ENCODE results near the gene KLHDC4. TPM values are rescaled to one million over a fixed set of nuclear protein-coding genes. Genes with fewer than 3 reads are reported as not detected.

KLHDC4 gene
- polyA plus RNA-seq, 2 of the 4 experiments (the other 2 are of a cell fraction): 25.9 to 37.2 TPM

DNA sequence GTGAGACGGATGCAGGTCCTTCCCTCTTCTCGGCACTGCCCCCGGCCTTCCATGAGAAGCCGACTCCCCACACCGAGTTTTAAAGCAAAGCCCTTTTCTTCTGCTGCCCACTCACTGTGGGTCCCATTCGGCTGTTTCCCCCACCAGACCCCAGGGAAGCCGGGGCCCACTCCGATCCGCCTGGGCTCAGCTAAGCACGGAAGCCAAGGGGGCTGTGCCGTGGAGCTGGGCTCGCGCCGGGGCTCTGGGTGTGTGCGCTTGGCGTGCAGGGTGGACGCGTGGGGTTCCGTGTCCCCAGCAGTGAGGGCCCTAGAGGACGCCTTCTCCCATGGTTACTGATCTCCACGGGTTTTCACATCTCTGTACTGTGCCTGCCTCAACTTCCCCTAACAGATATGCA, 68.5 kb downstream of the KLHDC4 start:
- no peaks in the 10 kb centered on the region for H3K4me1 ChIP-seq
- ChIA-PET POLR2A (no interaction called here), CTCF (no interaction called here)
- H3K4me3 ChIP-seq: no peak overlapping the region
- ATAC-seq (no peak), FAIRE-seq (no peak), DNase-seq (ENCODE audit: low read depth in 1 of 2, low spot score in 1 of 2) (no peak)
- H3K4me2 ChIP-seq: no peak overlapping the region
- no peak overlapping the region for H3K27ac ChIP-seq
- H3K9me3 ChIP-seq: no peaks in the 10 kb centered on the region
- TF ChIP-seq CHD2 (IDR thresholded peaks at IDR 0.05; ENCODE audit: low read length, partially characterized antibody) (no peak), CHD4 (IDR thresholded peaks at IDR 0.05; ENCODE audit: borderline replicate concordance) (no peak)
- 94% methylated on average over 17 of the region's 21 CpGs for WGBS (ENCODE audit: missing lambda C conversion rate)

- no peaks in the 10 kb centered on the region for H3K4me1 ChIP-seq
- H3K4me2 ChIP-seq: no peak overlapping the region
- FAIRE-seq (no peak), ATAC-seq (no peak), DNase-seq (ENCODE audit: low read depth in 1 of 2, low spot score in 1 of 2) (no peak)
- CTCF ChIA-PET: interaction anchor here (2.1 kb wide), 1 partner anchor 60 kb away, joined by 6 read pairs; no protein-coding TSS in a partner anchor
- 92% methylated on average over 18 of the region's 18 CpGs for WGBS (ENCODE audit: missing lambda C conversion rate)
- H3K4me3 ChIP-seq: no peak overlapping the region
- no peak overlapping the region for H3K27ac ChIP-seq
- H3K9me3 ChIP-seq: no peaks in the 10 kb centered on the region
- TF ChIP-seq CBX8 (IDR thresholded peaks at IDR 0.05) (no peak), EHF (CRISPR knock-in tag; IDR thresholded peaks at IDR 0.05) (no peak), SREBF2 (IDR thresholded peaks at IDR 0.05) (no peak), CTCF (IDR thresholded peaks at IDR 0.05) (no peak), ZC3H11A (IDR thresholded peaks at IDR 0.05) (no peak), HOXA7 (CRISPR knock-in tag; IDR thresholded peaks at IDR 0.05) (no peak), ZNF302 (CRISPR knock-in tag; IDR thresholded peaks at IDR 0.05) (no peak)
- TF ChIP-seq, protein P1, sequence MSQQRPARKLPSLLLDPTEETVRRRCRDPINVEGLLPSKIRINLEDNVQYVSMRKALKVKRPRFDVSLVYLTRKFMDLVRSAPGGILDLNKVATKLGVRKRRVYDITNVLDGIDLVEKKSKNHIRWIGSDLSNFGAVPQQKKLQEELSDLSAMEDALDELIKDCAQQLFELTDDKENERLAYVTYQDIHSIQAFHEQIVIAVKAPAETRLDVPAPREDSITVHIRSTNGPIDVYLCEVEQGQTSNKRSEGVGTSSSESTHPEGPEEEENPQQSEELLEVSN (IDR thresholded peaks at IDR 0.05; ENCODE audit: borderline replicate concordance, low read depth): no peak
- POLR2A ChIA-PET: no interaction called here
Observed at GRCh38 chr16:87696726-87697125, 69.1 kb downstream of the KLHDC4 start.

- CTCF ChIA-PET: interaction anchor here (1.1 to 2.1 kb wide), 3 partner anchors 18 to 59 kb away, joined by 3 to 6 read pairs (median 4); no protein-coding TSS in a partner anchor
- WGBS (ENCODE audit: missing lambda C conversion rate): 91% methylated on average over 10 of the region's 12 CpGs
- FAIRE-seq: no peak
- no peak for DNase-seq (ENCODE audit: low read depth in 1 of 2, low spot score in 1 of 2)
- POLR2A ChIA-PET: no interaction called here
- Histone ChIP-seq H3K4me1 (no peaks in the 10 kb centered on the region), H3K4me3 (no peak overlapping the region), H3K27ac (no peak overlapping the region), H3K4me2 (no peak overlapping the region), H3K9me3 (no peaks in the 10 kb centered on the region)
- no peak for ATAC-seq
- TF ChIP-seq MAX (IDR thresholded peaks at IDR 0.05): no peak
- TF ChIP-seq MYC (IDR thresholded peaks at IDR 0.05; ENCODE audit: borderline replicate concordance, low read length): no peak
- no peak for TF ChIP-seq HEYL (CRISPR knock-in tag; IDR thresholded peaks at IDR 0.05)
- no peak for TF ChIP-seq FOSL2 (IDR thresholded peaks at IDR 0.05)
- TF ChIP-seq FOSL2 (CRISPR knock-in tag; IDR thresholded peaks at IDR 0.05): no peak
- TF ChIP-seq NR3C1 (IDR thresholded peaks at IDR 0.05): no peak
Observed at GRCh38 chr16:87695534-87695933, 70.3 kb downstream of the KLHDC4 start.

DNA sequence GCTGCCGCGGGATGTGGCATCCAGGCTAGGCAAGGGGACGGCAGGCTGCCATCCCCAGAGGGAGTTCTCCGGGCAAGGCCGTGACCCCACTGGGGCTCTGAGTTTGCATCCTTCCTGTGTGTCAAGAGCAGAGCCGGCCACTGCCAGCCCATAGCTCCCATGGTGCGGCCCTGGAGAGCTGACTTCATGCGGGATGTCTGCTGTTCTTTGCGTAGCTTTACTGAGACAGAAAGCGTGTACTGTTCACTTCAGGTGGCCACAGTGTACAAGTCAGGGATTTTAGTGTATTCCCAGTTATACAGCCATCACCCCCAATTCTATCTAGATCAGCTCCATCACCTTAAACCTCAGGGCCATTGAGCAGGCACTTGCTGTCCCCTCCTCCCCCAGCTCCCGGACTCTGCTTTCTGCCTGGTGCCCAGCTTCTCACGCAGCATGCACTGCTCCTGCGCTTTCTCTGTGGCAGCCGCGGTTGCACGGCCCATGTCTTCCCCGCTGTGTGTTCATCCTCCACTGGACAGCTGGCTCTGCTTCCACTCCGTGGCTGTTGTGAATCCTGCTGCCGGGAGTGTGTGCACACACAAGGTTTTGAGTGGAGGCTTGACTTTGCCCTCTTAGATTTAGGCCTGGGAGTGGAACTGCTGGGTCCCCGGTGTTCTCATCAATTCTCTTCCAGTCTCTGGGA, 71.2 kb downstream of the KLHDC4 start:
- Histone ChIP-seq H3K27ac (no peak overlapping the region), H3K9me3 (no peaks in the 10 kb centered on the region), H3K4me1 (no peaks in the 10 kb centered on the region), H3K4me3 (no peak overlapping the region), H3K4me2 (no peak overlapping the region)
- FAIRE-seq (no peak), DNase-seq (ENCODE audit: low read depth in 1 of 2, low spot score in 1 of 2) (no peak), ATAC-seq (no peak)
- 89% methylated on average over 18 of the region's 20 CpGs for WGBS (ENCODE audit: missing lambda C conversion rate)
- TF ChIP-seq NR3C1 (IDR thresholded peaks at IDR 0.05) (no peak), EP300 (IDR thresholded peaks at IDR 0.05) (no peak), CBX8 (IDR thresholded peaks at IDR 0.05) (no peak), ZFP36 (IDR thresholded peaks at IDR 0.05; ENCODE audit: borderline replicate concordance, partially characterized antibody) (no peak), CHD4 (IDR thresholded peaks at IDR 0.05; ENCODE audit: borderline replicate concordance) (no peak), JUN (IDR thresholded peaks at IDR 0.05) (no peak)
- ChIA-PET CTCF (interaction anchor here (0.6 to 2.1 kb wide), 8 partner anchors 11 to 1839 kb away, joined by 3 to 6 read pairs (median 3); no protein-coding TSS in a partner anchor), POLR2A (no interaction called here)
